Liver (tissue), 9 donors: ENCODE measurements around the gene WDR20. TPM values are rescaled to one million over a fixed set of nuclear protein-coding genes. Genes with fewer than 3 reads are reported as not detected.

ENCODE experiments used
- DNase-seq: peaks from one replicate; pipeline ENCODE4 v3.0.0-alpha.2; 2017; ENCODE audit warnings: low spot score
- H3K27ac ChIP-seq, 2 donors: one replicate each; pipeline ENCODE4 v1.7.0; 2013; ENCODE audit warnings: inconsistent platforms in 2 of 2, low read length in 2 of 2, control low read depth in 1 of 2, low read depth in 1 of 2, mild to moderate bottlenecking in 1 of 2
- H3K27me3 ChIP-seq, 4 donors: one replicate each; pipeline versions ENCODE4 v1.6.1 to v1.7.0; 2013; ENCODE audit warnings: low read length in 3 of 4, inconsistent platforms in 1 of 4, mild to moderate bottlenecking in 1 of 4, moderate library complexity in 1 of 4; ENCODE audit not compliant: control insufficient read depth in 4 of 4, insufficient read depth in 4 of 4
- H3K36me3 ChIP-seq, 4 donors: one replicate each; pipeline versions ENCODE4 v1.6.1 to v1.7.0; 2013; ENCODE audit warnings: low read length in 3 of 4, mild to moderate bottlenecking in 3 of 4, low read depth in 1 of 4, moderate library complexity in 1 of 4; ENCODE audit not compliant: control insufficient read depth in 4 of 4, insufficient read depth in 3 of 4
- H3K4me1 ChIP-seq, 4 donors: one replicate each; pipeline versions ENCODE4 v1.6.1 to v1.7.0; 2013; ENCODE audit warnings: low read length in 3 of 4, mild to moderate bottlenecking in 3 of 4, moderate library complexity in 1 of 4; ENCODE audit not compliant: control insufficient read depth in 4 of 4, insufficient read depth in 4 of 4
- H3K4me3 ChIP-seq, 3 donors: one replicate each; pipeline versions ENCODE4 v1.6.1 to v1.7.0; 2013; ENCODE audit warnings: low read length in 3 of 3, control low read depth in 1 of 3, low read depth in 1 of 3, mild to moderate bottlenecking in 1 of 3
- H3K9ac ChIP-seq, 2 donors: one replicate each; pipeline ENCODE4 v1.7.0; 2013; ENCODE audit warnings: low read length in 2 of 2, mild to moderate bottlenecking in 2 of 2, moderate library complexity in 2 of 2, control low read depth in 1 of 2, low read depth in 1 of 2
- H3K9me3 ChIP-seq, 4 donors: one replicate each; pipeline versions ENCODE4 v1.6.1 to v1.7.0; 2013; ENCODE audit warnings: low read length in 3 of 4; ENCODE audit not compliant: control insufficient read depth in 4 of 4
- EGR1 ChIP-seq, 2 donors: IDR thresholded peaks; 2 replicates each; pipeline ENCODE4 v1.6.1; 2016 to 2018; ENCODE audit warnings: antibody characterized with exemption in 2 of 2, low read depth in 2 of 2
- FOXA1 ChIP-seq: IDR thresholded peaks from 2 replicates; pipeline ENCODE4 v1.6.1; 2016; ENCODE audit warnings: antibody characterized with exemption
- FOXA2 ChIP-seq: IDR thresholded peaks from 2 replicates; pipeline ENCODE4 v1.6.1; 2016; ENCODE audit warnings: antibody characterized with exemption
- GABPA ChIP-seq, 2 donors: IDR thresholded peaks in 1 of 2; conservative IDR thresholded peaks in 1 of 2; 2 replicates each; pipeline ENCODE4 v1.6.1; 2016; ENCODE audit warnings: antibody characterized with exemption in 2 of 2, mild to moderate bottlenecking in 1 of 2, moderate library complexity in 1 of 2
- HNF4A ChIP-seq, 2 donors: conservative IDR thresholded peaks; 2 replicates each; pipeline ENCODE4 v1.6.1; 2016; ENCODE audit warnings: antibody characterized with exemption in 2 of 2, mild to moderate bottlenecking in 2 of 2
- JUND ChIP-seq, 2 donors: IDR thresholded peaks; 2 replicates each; pipeline ENCODE4 v1.6.1; 2016; ENCODE audit warnings: antibody characterized with exemption in 2 of 2
- MAX ChIP-seq: IDR thresholded peaks from 2 replicates; pipeline ENCODE4 v1.6.1; 2016; ENCODE audit warnings: antibody characterized with exemption
- NR2F2 ChIP-seq: IDR thresholded peaks from 2 replicates; pipeline ENCODE4 v1.6.1; 2016; ENCODE audit warnings: antibody characterized with exemption
- RAD21 ChIP-seq, 2 donors: IDR thresholded peaks; 2 replicates each; pipeline ENCODE4 v1.6.1; 2016; ENCODE audit warnings: antibody characterized with exemption in 2 of 2, mild to moderate bottlenecking in 2 of 2
- REST ChIP-seq: IDR thresholded peaks from 2 replicates; pipeline ENCODE4 v1.6.1; 2016; ENCODE audit warnings: antibody characterized with exemption, mild to moderate bottlenecking
- RXRA ChIP-seq, 2 donors: IDR thresholded peaks; 2 replicates each; pipeline ENCODE4 v1.6.1; 2017 to 2018; ENCODE audit warnings: antibody characterized with exemption in 2 of 2, mild to moderate bottlenecking in 1 of 2
- SP1 ChIP-seq: IDR thresholded peaks from 2 replicates; pipeline ENCODE4 v1.6.1; 2018; ENCODE audit warnings: antibody characterized with exemption, mild to moderate bottlenecking
- TAF1 ChIP-seq: conservative IDR thresholded peaks from 2 replicates; pipeline ENCODE4 v1.6.1; 2016; ENCODE audit warnings: antibody characterized with exemption, mild to moderate bottlenecking
- YY1 ChIP-seq: IDR thresholded peaks from 2 replicates; pipeline ENCODE4 v1.6.1; 2016; ENCODE audit warnings: antibody characterized with exemption, mild to moderate bottlenecking
- WGBS: extraction: QIAGEN DNeasy Blood & Tissue Kit; methylation state at CpG from one replicate; pipeline ENCODE4 v1.1.7; 2013; 5-methylcytosine and 5-hydroxymethylcytosine counted together
- polyA plus RNA-seq, 2 donors: library from polyadenylated mRNA; stranded (reverse) in 1 of 2; unstranded in 1 of 2; fragments of 200-250 nt in 1 of 2; fragments of >200 nt in 1 of 2; fragmentation: Nextera tagmentation in 1 of 2; extraction: Ambion mirVana in 1 of 2; gene quantifications; one replicate each; pipeline versions ENCODE4 v1.2.1 to v1.2.3, GENCODE V29; 2013 to 2015
- total RNA-seq, 2 donors: library from RNA; depleted of rRNA; stranded (reverse); fragments of >200 nt; gene quantifications; one replicate each; pipeline ENCODE4 v1.2.3, GENCODE V29; 2014
- TF ChIP-seq, protein P1 (sequence below): IDR thresholded peaks from 2 replicates; pipeline ENCODE4 v1.6.1; 2016; ENCODE audit warnings: antibody characterized with exemption
- TF ChIP-seq, protein P2 (sequence below): IDR thresholded peaks from 2 replicates; pipeline ENCODE4 v1.6.1; 2016; ENCODE audit warnings: antibody characterized with exemption
- donor health status: healthy.
- donor health status: healthy.
- donor health status: healthy.
- donor health status: healthy.
- donor health status: healthy.

WDR20 gene, protein sequence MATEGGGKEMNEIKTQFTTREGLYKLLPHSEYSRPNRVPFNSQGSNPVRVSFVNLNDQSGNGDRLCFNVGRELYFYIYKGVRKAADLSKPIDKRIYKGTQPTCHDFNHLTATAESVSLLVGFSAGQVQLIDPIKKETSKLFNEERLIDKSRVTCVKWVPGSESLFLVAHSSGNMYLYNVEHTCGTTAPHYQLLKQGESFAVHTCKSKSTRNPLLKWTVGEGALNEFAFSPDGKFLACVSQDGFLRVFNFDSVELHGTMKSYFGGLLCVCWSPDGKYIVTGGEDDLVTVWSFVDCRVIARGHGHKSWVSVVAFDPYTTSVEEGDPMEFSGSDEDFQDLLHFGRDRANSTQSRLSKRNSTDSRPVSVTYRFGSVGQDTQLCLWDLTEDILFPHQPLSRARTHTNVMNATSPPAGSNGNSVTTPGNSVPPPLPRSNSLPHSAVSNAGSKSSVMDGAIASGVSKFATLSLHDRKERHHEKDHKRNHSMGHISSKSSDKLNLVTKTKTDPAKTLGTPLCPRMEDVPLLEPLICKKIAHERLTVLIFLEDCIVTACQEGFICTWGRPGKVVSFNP
- total RNA-seq (10 to 100 TPM; 15.3 to 18.5 TPM), polyA plus RNA-seq (1 to 10 TPM; 6.5 to 6.8 TPM)

- WGBS, result under 1% methylated on average over 64 of the region's 64 CpGs
- Histone ChIP-seq H3K9me3 (no peaks in the 10 kb centered on the region), H3K27ac (peak within 1 kb of the TSS; percentile 82 to 85), H3K27me3 (no peaks in the 10 kb centered on the region), H3K9ac (peak within 1 kb of the TSS; percentile 75 to 91), H3K4me3 (peak within 1 kb of the TSS; percentile 84 to 98 (median 91)), H3K36me3 (no peaks in the 10 kb centered on the region), H3K4me1 (peaks cover 2 to 19% (median 16%) of the 10 kb centered on the region in 4 donors)
- peak; percentile 98 for DNase-seq
- TF ChIP-seq SP1 (peak; percentile 60), FOXA2 (peak; percentile 74), REST (peak; percentile 96), MAX (peak; percentile 41), HNF4A (conservative IDR thresholded peaks at IDR 0.05) (peak in 1 of 2 donors; percentile 7), RAD21 (IDR thresholded peaks at IDR 0.05) (peak; percentile 14 to 15), RXRA (IDR thresholded peaks at IDR 0.05) (peak in 1 of 2 donors; percentile 6), YY1 (peak; percentile 99), NR2F2 (no peak), EGR1 (IDR thresholded peaks at IDR 0.05; ENCODE audit: low read depth in 2 of 2) (peak in 1 of 2 donors; percentile 43), GABPA (IDR thresholded peaks at IDR 0.05 in 1 of 2, conservative IDR thresholded peaks at IDR 0.05 in 1 of 2) (peak in 1 of 2 donors; percentile 67), TAF1 (no peak), JUND (IDR thresholded peaks at IDR 0.05) (no peak), FOXA1 (peak; percentile 83)
- TF ChIP-seq, protein P1, sequence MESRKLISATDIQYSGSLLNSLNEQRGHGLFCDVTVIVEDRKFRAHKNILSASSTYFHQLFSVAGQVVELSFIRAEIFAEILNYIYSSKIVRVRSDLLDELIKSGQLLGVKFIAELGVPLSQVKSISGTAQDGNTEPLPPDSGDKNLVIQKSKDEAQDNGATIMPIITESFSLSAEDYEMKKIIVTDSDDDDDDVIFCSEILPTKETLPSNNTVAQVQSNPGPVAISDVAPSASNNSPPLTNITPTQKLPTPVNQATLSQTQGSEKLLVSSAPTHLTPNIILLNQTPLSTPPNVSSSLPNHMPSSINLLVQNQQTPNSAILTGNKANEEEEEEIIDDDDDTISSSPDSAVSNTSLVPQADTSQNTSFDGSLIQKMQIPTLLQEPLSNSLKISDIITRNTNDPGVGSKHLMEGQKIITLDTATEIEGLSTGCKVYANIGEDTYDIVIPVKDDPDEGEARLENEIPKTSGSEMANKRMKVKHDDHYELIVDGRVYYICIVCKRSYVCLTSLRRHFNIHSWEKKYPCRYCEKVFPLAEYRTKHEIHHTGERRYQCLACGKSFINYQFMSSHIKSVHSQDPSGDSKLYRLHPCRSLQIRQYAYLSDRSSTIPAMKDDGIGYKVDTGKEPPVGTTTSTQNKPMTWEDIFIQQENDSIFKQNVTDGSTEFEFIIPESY, result no peak
- TF ChIP-seq, protein P2, sequence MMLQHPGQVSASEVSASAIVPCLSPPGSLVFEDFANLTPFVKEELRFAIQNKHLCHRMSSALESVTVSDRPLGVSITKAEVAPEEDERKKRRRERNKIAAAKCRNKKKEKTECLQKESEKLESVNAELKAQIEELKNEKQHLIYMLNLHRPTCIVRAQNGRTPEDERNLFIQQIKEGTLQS, result no peak
Observed at GRCh38 chr14:102139286-102140026, at the start of gene WDR20. TSS of gene WDR20 (plus strand) at chr14:102139897. CDS start at chr14:102139924, 27 bp downstream.
